ENCODE measurements around the gene SLC25A15.

The SLC25A15 gene

GRCh38 chr13:40800559-40800958, 11.1 kb downstream of the SLC25A15 start:
- Histone ChIP-seq H3K9ac (ENCODE audit: low read length) (no peak overlapping the region), H3K4me1 (ENCODE audit: low read length) (no peaks in the 10 kb centered on the region), H3K4me3 (ENCODE audit: low read length) (no peak overlapping the region), H4K20me1 (ENCODE audit: insufficient read depth, low read length) (no peaks in the 10 kb centered on the region), H3K4me2 (ENCODE audit: low read length) (no peak overlapping the region), H3K27ac (ENCODE audit: low read length) (no peak overlapping the region), H3K36me3 (replicated peaks; ENCODE audit: low read depth, low read length) (peaks cover 40% of the 10 kb centered on the region), H2AFZ (ENCODE audit: low read depth, low read length) (no peak overlapping the region), H3K27me3 (ENCODE audit: low read depth, low read length) (no peaks in the 10 kb centered on the region), H3K9me3 (ENCODE audit: insufficient read depth, low read length) (no peaks in the 10 kb centered on the region), H3K79me2 (ENCODE audit: low read length) (no peaks in the 10 kb centered on the region)
- TF ChIP-seq EZH2phosphoT487 (IDR thresholded peaks at IDR 0.05; ENCODE audit: low read depth) = no peak
- no peak for TF ChIP-seq CTCF (IDR thresholded peaks at IDR 0.05; ENCODE audit: low read depth, low read length)

- Histone ChIP-seq H4K20me1 (ENCODE audit: insufficient read depth, low read length) (no peaks in the 10 kb centered on the region), H3K27ac (ENCODE audit: low read length) (no peak overlapping the region), H3K4me2 (ENCODE audit: low read length) (no peak overlapping the region), H3K4me1 (ENCODE audit: low read length) (no peaks in the 10 kb centered on the region), H3K27me3 (ENCODE audit: low read depth, low read length) (no peaks in the 10 kb centered on the region), H3K79me2 (ENCODE audit: low read length) (no peaks in the 10 kb centered on the region), H3K36me3 (replicated peaks; ENCODE audit: low read depth, low read length) (peaks cover 43% of the 10 kb centered on the region), H3K4me3 (ENCODE audit: low read length) (no peak overlapping the region), H2AFZ (ENCODE audit: low read depth, low read length) (no peak overlapping the region), H3K9ac (ENCODE audit: low read length) (no peak overlapping the region), H3K9me3 (ENCODE audit: insufficient read depth, low read length) (no peaks in the 10 kb centered on the region)
- TF ChIP-seq EZH2phosphoT487 (IDR thresholded peaks at IDR 0.05; ENCODE audit: low read depth) (no peak), CTCF (IDR thresholded peaks at IDR 0.05; ENCODE audit: low read depth, low read length) (no peak)
These were observed 12.1 kb downstream of the SLC25A15 start for GRCh38 chr13:40801255-40802217.

GRCh38 chr13:40803316-40803715, 13.9 kb downstream of the SLC25A15 start:
- Histone ChIP-seq H2AFZ (ENCODE audit: low read depth, low read length) (no peak overlapping the region), H4K20me1 (ENCODE audit: insufficient read depth, low read length) (no peaks in the 10 kb centered on the region), H3K27ac (ENCODE audit: low read length) (no peak overlapping the region), H3K79me2 (ENCODE audit: low read length) (no peaks in the 10 kb centered on the region), H3K4me3 (ENCODE audit: low read length) (no peak overlapping the region), H3K27me3 (ENCODE audit: low read depth, low read length) (no peaks in the 10 kb centered on the region), H3K9me3 (ENCODE audit: insufficient read depth, low read length) (no peaks in the 10 kb centered on the region), H3K4me2 (ENCODE audit: low read length) (no peak overlapping the region), H3K36me3 (replicated peaks; ENCODE audit: low read depth, low read length) (peaks cover 44% of the 10 kb centered on the region), H3K9ac (ENCODE audit: low read length) (no peak overlapping the region), H3K4me1 (ENCODE audit: low read length) (no peaks in the 10 kb centered on the region)
- TF ChIP-seq EZH2phosphoT487 (IDR thresholded peaks at IDR 0.05; ENCODE audit: low read depth) (no peak), CTCF (IDR thresholded peaks at IDR 0.05; ENCODE audit: low read depth, low read length) (no peak)

DNA sequence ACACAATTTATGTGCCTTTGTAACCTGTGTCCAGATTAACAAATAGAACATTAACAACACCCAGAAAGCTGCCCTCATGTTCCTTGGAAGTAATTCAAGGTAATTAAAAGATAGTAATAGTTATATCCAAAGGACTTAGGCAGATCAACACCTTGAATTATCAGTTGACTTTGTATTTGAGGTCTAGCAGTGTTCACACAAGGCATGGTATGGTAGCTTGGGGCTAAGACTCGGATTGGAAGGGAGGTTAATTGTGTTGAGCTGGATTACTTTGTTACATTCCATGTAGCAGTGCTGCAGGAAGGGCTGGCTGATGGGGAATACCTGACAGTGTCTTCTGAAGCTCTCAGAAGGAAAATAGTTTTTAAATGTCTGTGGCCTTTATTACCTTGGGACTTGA, 16.8 kb downstream of the SLC25A15 start:
- Histone ChIP-seq H3K27ac (ENCODE audit: low read length) (no peak overlapping the region), H3K4me1 (ENCODE audit: low read length) (no peaks in the 10 kb centered on the region), H3K9ac (ENCODE audit: low read length) (no peak overlapping the region), H3K27me3 (ENCODE audit: low read depth, low read length) (no peaks in the 10 kb centered on the region), H3K36me3 (replicated peaks; ENCODE audit: low read depth, low read length) (peaks cover 43% of the 10 kb centered on the region), H3K4me3 (ENCODE audit: low read length) (no peak overlapping the region), H3K4me2 (ENCODE audit: low read length) (no peak overlapping the region), H4K20me1 (ENCODE audit: insufficient read depth, low read length) (no peaks in the 10 kb centered on the region), H3K9me3 (ENCODE audit: insufficient read depth, low read length) (no peaks in the 10 kb centered on the region), H3K79me2 (ENCODE audit: low read length) (no peaks in the 10 kb centered on the region), H2AFZ (ENCODE audit: low read depth, low read length) (no peak overlapping the region)
- TF ChIP-seq EZH2phosphoT487 (IDR thresholded peaks at IDR 0.05; ENCODE audit: low read depth) (no peak), CTCF (IDR thresholded peaks at IDR 0.05; ENCODE audit: low read depth, low read length) (no peak)

Data from OCI-LY3 (cell line).